WTC11 (cell line): ENCODE results near the gene SLC1A3. TPM values are rescaled to one million over a fixed set of nuclear protein-coding genes. Genes with fewer than 3 reads are reported as not detected.
A peak's percentile ranks its signal among the peaks of the same experiment; 100 is the strongest.
"Not testable (repeated sequence)": the region's sequence is repeated elsewhere in the genome, so short reads cannot be mapped to it uniquely, and the experiment has no call there.

Experiments
- ATAC-seq: fragments of 200-7000 bp; cut with Tn5 transposase; 2 replicates; pipeline ENCODE4 v1.10.0; 2021; ENCODE audit warnings: mild to moderate bottlenecking, moderate library complexity
- CTCF ChIA-PET: fragments of 300-600 bp; sonication (Branson Sonifier 250); formaldehyde crosslinking; loops from one replicate; lab custom pipeline; 2021; ENCODE audit warnings: antibody characterized with exemption; lab: Charles Lee
- POLR2A ChIA-PET: fragments of 350-600 bp; sonication (Branson Sonifier 250); formaldehyde crosslinking; loops from one replicate; lab custom pipeline; 2021; ENCODE audit warnings: antibody characterized with exemption; lab: Charles Lee
- DNase-seq: peaks from one replicate; pipeline ENCODE4 v3.0.0; 2021; ENCODE audit warnings: low spot score
- H3K27ac Mint-ChIP-seq: 2 replicates; pipeline ENCODE4 v1.8.0; 2021; ENCODE audit warnings: mixed read lengths
- H3K27me3 Mint-ChIP-seq: 2 replicates; pipeline ENCODE4 v1.8.0; 2021; ENCODE audit warnings: low read depth, mild to moderate bottlenecking, moderate library complexity, mixed read lengths
- H3K36me3 Mint-ChIP-seq: 2 replicates; pipeline ENCODE4 v1.8.0; 2021; ENCODE audit warnings: mixed read lengths
- H3K4me1 Mint-ChIP-seq: 2 replicates; pipeline ENCODE4 v1.8.0; 2022; ENCODE audit warnings: mixed read lengths
- H3K4me3 Mint-ChIP-seq: 2 replicates; pipeline ENCODE4 v1.8.0; 2021; ENCODE audit warnings: mild to moderate bottlenecking, moderate library complexity, mixed read lengths
- H3K9me3 Mint-ChIP-seq: 2 replicates; pipeline ENCODE4 v1.8.0; 2021; ENCODE audit warnings: mixed read lengths
- AFF4 ChIP-seq: sonication (generic); formaldehyde crosslinking; IDR thresholded peaks from 2 replicates; pipeline ENCODE4 v1.8.1; 2023; ENCODE audit warnings: mild to moderate bottlenecking, missing genetic modification reagents, borderline replicate concordance
- CBFB ChIP-seq: sonication (generic); formaldehyde crosslinking; IDR thresholded peaks from 2 replicates; pipeline ENCODE4 v1.8.1; 2022; ENCODE audit warnings: mild to moderate bottlenecking, low read depth, missing genetic modification reagents
- FOXJ3 ChIP-seq: sonication (generic); formaldehyde crosslinking; IDR thresholded peaks from 2 replicates; pipeline ENCODE4 v1.9.0; 2021; ENCODE audit warnings: missing genetic modification reagents, mild to moderate bottlenecking, borderline replicate concordance
- FOXP4 ChIP-seq: sonication (generic); formaldehyde crosslinking; IDR thresholded peaks from 2 replicates; pipeline ENCODE4 v1.8.0; 2022; ENCODE audit warnings: mild to moderate bottlenecking, missing genetic modification reagents
- GTF2I ChIP-seq: fragments of 250-450 bp; sonication (Bioruptor Pico); conservative IDR thresholded peaks from 2 replicates; pipeline ENCODE4 v1.4.0; 2021; ENCODE audit warnings: mild to moderate bottlenecking
- HMGA2 ChIP-seq: fragments of 250-450 bp; sonication (Bioruptor Pico); IDR thresholded peaks from 2 replicates; pipeline ENCODE4 v1.4.0; 2021; ENCODE audit warnings: mild to moderate bottlenecking, moderate library complexity
- NR1H2 ChIP-seq: sonication (generic); formaldehyde crosslinking; IDR thresholded peaks from 2 replicates; pipeline ENCODE4 v1.9.0; 2021; ENCODE audit warnings: mild to moderate bottlenecking, moderate library complexity, missing genetic modification reagents
- RORB ChIP-seq: fragments of 250-450 bp; sonication (Bioruptor Pico); IDR thresholded peaks from 2 replicates; pipeline ENCODE4 v1.9.0; 2021; ENCODE audit warnings: mild to moderate bottlenecking
- SMAD4 ChIP-seq: sonication (generic); formaldehyde crosslinking; IDR thresholded peaks from 2 replicates; pipeline ENCODE4 v1.8.0; 2022; ENCODE audit warnings: mild to moderate bottlenecking, missing genetic modification reagents
- STAT6 ChIP-seq: sonication (generic); formaldehyde crosslinking; conservative IDR thresholded peaks from 2 replicates; pipeline ENCODE4 v1.8.1; 2023; ENCODE audit warnings: mild to moderate bottlenecking, low read depth, missing genetic modification reagents, moderate library complexity
- TEAD1 ChIP-seq: sonication (generic); formaldehyde crosslinking; IDR thresholded peaks from 2 replicates; pipeline ENCODE4 v1.8.0; 2022; ENCODE audit warnings: mild to moderate bottlenecking, missing genetic modification reagents
- USF1 ChIP-seq: sonication (generic); formaldehyde crosslinking; IDR thresholded peaks from 2 replicates; pipeline ENCODE4 v1.8.0; 2022; ENCODE audit warnings: mild to moderate bottlenecking, missing genetic modification reagents
- ZBTB43 ChIP-seq: sonication (generic); formaldehyde crosslinking; IDR thresholded peaks from 2 replicates; pipeline ENCODE4 v1.8.1; 2023; ENCODE audit warnings: mild to moderate bottlenecking, missing genetic modification reagents
- ZNF219 ChIP-seq: sonication (generic); formaldehyde crosslinking; IDR thresholded peaks from 2 replicates; pipeline ENCODE4 v1.8.0; 2023; ENCODE audit warnings: missing genetic modification reagents, mild to moderate bottlenecking, borderline replicate concordance
- ZNF232 ChIP-seq: sonication (generic); formaldehyde crosslinking; IDR thresholded peaks from 2 replicates; pipeline ENCODE4 v1.8.0; 2022; ENCODE audit warnings: mild to moderate bottlenecking, missing genetic modification reagents
- ZNF532 ChIP-seq: fragments of 250-450 bp; sonication (Bioruptor Pico); IDR thresholded peaks from 2 replicates; pipeline ENCODE4 v1.9.0; 2021; ENCODE audit warnings: mild to moderate bottlenecking, borderline replicate concordance
- total RNA-seq: library from RNA; stranded (reverse); gene quantifications from 3 replicates; pipeline ENCODE4 v1.2.3, GENCODE V29; 2021

The SLC1A3 gene
- total RNA-seq, 1 experiment from 2014 or later = 77.9 TPM

- TF ChIP-seq AFF4 (no peak), FOXP4 (no peak), NR1H2 (CRISPR knock-in tag) (no peak), RORB (CRISPR knock-in tag) (no peak), HMGA2 (CRISPR knock-in tag) (no peak), ZBTB43 (CRISPR knock-in tag) (no peak), USF1 (no peak), CBFB (CRISPR knock-in tag) (no peak), STAT6 (no peak), SMAD4 (CRISPR knock-in tag) (no peak)
Observed at GRCh38 chr5:36587354-36587753, 19.1 kb upstream of the SLC1A3 start (continued).

- not testable (repeated sequence) for H3K36me3 Mint-ChIP-seq, H3K9me3 Mint-ChIP-seq, H3K27me3 Mint-ChIP-seq, ATAC-seq, DNase-seq, H3K4me3 Mint-ChIP-seq, H3K27ac Mint-ChIP-seq
- H3K4me1 Mint-ChIP-seq = peaks cover 32% of the 10 kb centered on the region
- ChIA-PET CTCF (interaction anchor here (0.9 to 1.2 kb wide), 2 partner anchors 103 to 106 kb away, joined by 3 read pairs; no protein-coding TSS in a partner anchor), POLR2A (interaction anchor here (0.6 kb wide), 1 partner anchor 265 kb away, joined by 3 read pairs; no protein-coding TSS in a partner anchor)
- TF ChIP-seq GTF2I (CRISPR knock-in tag) = peak; percentile 47; the same call in 1 of the 2 replicates
Observed at GRCh38 chr5:36589735-36590134, 16.7 kb upstream of the SLC1A3 start.

- ATAC-seq (peak; percentile 92), DNase-seq (no peak)
- Mint-ChIP-seq H3K27ac (peak overlapping the region; percentile 58), H3K9me3 (0 out of 2 replicates have a peak, but pooled peaks cover 5% of the 10 kb centered on the region), H3K4me3 (peak overlapping the region; percentile 7; the same call in 1 of the 2 replicates), H3K36me3 (no peaks in the 10 kb centered on the region), H3K4me1 (peaks cover 37% of the 10 kb centered on the region), H3K27me3 (no peaks in the 10 kb centered on the region)
- ChIA-PET POLR2A (interaction anchor here (0.6 to 1.6 kb wide), 3 partner anchors 9 to 264 kb away, joined by 3 read pairs; no protein-coding TSS in a partner anchor), CTCF (no interaction called here)
- TF ChIP-seq ZNF532 (no peak), ZNF219 (CRISPR knock-in tag) (no peak), FOXJ3 (CRISPR knock-in tag) (no peak), ZNF232 (CRISPR knock-in tag) (no peak), TEAD1 (CRISPR knock-in tag) (no peak), HMGA2 (CRISPR knock-in tag) (no peak)
Observed at GRCh38 chr5:36590513-36591286, 15.7 kb upstream of the SLC1A3 start.
